HG02678 (cell line): ENCODE results near the gene PLEKHM1.

ENCODE experiments used
- ATAC-seq: cut with Tn5 transposase; IDR thresholded peaks from one replicate; pipeline ENCODE4 v1.9.1; 2021; ENCODE audit warnings: mild to moderate bottlenecking, moderate library complexity; ENCODE audit not compliant: unreplicated experiment

The PLEKHM1 gene

DNA sequence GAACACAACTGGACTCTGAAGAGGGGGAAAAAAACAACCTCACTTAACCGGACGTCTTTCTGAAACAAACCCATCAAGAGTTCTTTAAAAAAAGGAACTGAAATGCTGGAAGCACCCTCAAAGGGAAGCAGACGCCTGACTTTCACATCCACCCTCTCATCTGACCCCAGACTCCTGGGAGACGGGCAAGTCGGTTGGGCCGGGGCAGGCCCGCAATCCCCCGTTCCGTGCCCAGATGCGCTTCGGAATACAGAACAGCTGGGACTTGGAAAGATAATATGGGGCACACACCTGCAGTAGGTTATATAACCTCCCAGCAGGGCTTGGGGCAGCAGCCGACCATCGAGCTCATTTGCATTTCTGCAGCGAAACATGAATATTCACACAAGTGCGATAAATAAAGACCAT, 61.6 kb downstream of the PLEKHM1 start:
- no peak for ATAC-seq

DNA sequence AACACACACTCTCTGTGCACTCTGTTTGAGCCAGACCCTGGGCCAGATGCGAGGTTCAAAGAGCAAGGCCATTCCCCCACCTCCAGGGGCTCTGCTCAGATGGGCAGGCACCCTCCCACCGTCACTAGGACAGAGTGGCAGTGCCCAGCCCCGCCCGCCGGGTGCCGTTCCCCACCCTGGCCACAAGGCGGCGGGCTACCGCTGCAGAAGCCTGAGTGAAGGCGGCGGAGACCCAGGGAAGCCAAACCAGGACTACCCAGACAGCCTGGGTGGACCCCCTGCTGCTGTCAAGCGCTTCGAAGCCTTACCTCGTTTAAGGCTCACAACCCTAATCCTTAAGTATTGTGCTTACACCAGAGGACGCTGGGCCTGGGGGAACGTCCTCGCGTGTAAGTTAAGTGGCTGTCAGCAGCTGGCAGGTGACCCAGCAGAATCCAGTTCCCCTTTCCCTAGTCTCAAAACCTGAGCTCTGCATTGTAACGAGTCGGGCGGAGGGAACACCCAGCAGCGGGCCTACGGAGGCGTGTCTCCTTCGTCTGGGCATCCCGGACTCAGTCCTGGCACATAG, 62.4 kb downstream of the PLEKHM1 start:
- ATAC-seq, result peak; percentile 46

DNA sequence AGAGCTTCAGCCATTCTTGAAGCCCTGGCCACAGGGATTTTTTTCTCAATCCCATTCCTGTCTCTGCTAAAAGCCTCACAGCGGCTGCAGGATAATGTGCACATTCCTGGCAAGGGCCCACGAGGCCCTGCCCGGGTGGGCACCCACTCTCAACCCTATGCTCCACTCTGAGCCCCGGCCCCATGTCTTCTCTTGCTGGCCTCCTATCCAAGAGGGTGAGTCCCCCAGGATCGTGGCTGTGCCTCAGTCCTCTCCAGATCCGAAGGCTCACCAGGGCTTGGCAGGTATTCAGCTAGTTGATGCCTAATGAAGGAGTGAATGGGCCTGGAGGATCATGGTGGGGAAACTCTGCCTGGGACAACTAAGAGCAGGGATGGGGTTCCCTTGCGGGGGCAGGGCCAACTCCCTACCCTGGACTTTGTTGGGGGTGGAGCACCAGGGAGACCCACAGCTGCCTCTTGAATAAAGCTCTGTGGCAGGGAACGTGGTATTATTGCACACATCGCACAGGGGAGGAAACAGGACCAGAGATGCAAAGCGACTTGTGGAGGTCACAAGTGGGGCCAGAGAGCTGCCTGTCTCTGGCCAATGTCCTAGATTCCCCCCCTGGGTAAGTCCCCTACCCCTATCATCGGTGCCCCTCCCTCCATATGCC, 63.2 kb downstream of the PLEKHM1 start:
- ATAC-seq, result no peak

DNA sequence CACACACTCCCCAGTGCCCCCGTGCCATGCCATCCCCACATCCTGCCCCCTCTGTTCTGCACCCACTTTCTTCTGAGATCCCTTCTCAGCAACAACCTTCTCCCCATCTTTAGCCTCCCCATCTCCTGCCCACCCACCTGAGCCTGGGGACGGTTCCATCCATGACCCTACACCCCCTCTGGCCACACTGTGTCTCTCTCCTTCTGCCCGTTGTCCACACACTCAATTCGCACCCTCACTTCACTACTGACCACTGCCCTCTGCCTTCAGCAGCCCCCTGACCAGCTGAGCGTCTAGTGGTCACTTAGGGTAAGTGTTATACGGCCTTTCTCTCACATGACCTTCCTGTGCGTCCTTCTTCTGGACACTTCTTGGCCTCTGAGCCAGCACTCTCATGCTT, 64.0 kb downstream of the PLEKHM1 start:
- ATAC-seq, result no peak

DNA sequence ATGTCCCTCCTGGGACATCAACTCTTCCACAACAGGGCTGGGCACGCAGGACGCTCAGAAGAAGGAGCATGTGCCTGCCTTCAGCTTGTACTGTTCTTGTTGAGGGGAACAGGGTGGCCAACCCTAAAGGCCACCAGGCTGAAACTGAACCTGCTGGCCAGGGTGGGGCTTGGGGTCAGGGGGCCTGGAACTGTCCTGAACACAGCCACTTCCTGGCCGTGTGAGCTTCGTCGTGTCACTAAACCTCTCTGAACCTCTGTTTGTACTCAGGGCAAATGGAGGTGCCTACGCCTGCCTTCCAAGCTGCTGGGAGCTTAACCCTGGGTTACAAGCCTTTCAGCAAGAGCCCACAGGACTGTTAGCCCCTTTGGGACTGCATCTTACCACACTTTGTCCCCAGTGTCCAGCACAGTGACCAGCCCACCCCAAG, 64.5 kb downstream of the PLEKHM1 start:
- ATAC-seq, result no peak

DNA sequence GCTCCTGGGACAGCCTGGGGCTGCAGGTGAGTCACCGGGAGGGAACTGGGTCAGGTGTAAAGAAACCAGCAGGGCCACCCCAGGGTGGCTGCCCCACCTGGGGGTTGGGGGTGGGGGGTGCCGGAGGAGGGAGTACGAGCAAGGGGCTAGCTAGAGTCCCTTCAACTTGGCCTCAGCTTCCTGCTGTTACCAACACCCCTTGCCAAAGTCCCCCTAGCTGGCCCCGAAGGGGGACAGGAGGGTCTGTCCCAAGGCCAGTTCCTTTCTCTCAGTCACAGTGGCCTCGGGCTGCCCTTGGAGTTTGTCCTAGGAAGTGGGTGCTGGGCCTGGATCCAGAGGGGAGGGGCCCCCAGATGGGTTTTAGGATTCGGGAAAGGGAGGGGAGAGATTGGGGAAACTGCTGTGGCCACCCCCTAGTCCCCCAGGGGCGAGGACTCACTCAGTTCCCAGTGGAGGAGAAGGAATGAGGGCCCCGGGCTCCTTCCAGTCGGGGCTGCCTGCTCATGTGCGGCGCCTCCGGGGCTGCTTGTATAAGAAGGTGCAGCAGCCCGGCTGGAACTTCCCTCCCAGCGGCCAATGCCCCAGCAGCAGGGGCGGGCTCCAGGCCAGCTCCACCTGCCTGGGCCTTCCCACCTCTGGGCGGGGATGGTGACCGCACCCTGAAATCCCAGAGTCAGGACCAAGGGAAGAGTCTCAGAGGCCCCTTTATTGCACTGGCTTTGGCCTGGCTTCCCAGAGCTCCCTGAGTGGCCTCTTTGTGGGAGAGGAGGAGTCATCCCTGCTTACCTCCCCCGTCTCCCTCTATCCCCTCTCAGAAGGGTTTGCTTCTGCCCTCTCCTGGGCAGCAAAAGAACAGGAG, 65.2 kb downstream of the PLEKHM1 start:
- ATAC-seq, result no peak

DNA sequence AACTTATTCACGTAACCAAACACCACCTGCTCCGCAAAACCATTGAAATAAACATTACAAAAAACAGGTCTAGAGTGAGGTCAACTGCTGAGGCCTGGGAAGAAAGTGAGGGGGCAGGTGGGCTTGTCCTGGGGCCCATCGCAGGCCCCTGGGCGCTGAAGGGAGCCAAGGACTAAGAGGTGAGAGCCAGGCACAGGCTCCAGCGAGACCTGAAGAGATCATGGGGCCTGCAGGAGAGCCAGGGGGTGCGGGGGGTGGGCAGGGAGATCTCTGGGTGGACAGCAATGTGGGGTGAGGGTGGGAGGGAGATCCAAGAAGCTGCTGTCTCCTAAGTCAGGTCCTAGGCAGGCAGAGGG, 65.8 kb downstream of the PLEKHM1 start:
- no peak for ATAC-seq

DNA sequence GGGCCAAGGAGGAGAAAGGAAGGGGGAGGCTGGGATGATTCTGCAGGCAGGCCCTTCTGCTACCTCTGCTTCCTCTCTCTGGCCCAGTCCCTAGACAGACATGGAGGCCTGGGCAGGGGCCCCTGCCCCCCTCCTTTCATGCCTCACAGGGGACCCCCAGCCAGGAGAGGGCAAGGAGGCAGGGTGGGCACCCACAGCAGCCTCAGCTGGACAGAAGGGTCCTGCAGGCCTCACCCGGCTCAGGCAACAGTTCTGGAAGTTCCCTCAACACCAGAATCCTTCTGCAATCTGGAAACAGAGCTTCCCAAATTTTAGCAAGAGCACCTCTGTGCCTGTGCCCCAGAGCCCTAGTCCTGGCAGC, 66.6 kb downstream of the PLEKHM1 start:
- no peak for ATAC-seq

DNA sequence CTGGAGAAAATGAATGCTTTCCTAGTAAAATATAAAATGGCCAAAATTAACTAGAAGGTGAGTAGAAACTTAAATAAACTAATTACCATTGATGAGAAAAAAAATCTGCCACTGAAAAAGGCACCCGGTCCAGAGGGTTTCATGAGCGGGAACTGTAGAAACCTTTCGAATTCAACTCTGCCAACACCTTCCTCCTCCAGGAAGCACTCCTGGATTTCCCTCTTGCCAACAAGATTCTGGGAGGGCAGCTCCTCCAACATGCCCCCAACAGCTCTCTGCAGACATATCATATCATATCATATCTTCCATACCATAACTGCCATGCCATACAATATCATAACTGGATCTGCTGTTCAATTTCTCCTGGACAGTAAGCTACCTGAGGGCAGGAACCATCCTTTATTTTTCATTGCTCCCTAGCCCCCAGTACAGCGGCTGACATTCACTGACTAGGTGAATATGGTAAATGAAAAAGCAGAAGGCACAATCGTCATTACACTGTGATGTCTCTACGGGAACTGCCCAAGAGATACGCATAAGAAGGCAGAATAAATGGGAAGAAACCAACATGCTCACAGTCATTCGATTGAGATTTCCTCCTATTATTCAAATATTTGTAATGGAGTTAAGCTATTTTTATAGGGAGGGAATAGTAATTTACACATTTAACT, 67.1 kb downstream of the PLEKHM1 start:
- no peak for ATAC-seq

DNA sequence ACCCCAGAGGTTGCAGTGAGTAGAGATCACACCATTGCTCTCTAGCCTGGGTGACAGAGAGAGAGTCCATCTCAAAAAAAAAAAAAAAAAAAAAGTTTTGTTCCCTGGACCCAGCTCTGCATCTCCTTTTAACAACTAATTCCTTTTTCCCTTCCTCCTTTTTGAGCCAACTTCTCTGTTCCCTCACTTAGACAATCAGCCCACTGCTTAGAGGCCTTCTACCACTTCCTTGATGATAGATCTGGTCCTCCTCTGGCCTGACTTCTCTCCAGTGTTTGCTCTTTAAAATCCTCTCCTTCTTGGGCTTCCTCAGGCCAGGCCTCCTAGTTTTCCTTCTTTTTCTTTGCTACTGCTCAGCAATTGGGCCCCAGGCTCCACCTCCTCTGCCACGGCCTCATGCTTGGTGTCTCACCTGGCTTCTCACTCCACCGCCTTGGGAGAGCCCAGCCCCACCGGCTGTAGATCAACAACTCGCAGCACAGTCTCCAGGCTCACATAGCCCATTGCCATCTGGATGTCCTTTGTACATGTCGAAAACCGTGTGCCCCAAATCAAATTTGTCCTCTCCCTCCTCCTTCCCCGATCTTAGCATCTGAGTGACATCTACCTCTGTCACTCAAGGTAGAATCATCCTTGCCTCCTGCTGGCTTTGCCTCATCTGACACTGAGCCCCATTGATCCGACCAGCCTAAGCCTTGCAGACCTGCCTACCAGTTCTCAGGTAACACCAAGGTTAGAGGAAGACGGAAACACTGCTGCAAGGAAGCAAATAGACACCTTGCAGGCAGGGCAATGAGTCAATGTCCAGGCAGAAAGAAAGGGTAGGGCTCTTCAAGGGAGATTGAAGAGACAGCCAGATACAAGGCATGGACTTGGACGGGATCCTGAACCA, 75.3 kb downstream of the PLEKHM1 start:
- no peak for ATAC-seq

DNA sequence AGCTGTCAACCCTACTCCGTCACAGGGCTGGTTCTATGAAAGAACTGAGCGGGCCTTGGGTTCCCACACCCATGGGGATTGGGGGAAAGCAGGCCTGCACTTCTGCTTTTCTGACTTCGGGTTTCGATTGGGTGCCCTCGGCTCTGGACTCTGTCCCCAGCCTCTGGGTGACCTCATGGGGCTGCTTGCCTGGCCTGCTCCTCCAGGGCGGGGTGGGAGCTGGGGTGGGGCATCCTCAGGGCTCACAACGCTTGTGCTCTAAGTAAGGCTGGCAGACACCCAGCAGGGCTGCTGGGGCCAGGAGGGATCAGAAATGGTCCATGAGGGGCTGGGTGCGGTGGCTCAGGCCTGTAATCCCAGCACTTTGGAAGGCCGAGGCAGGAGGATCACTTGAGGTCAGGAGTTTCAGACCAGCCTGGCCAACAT, 77.0 kb downstream of the PLEKHM1 start:
- no peak for ATAC-seq

DNA sequence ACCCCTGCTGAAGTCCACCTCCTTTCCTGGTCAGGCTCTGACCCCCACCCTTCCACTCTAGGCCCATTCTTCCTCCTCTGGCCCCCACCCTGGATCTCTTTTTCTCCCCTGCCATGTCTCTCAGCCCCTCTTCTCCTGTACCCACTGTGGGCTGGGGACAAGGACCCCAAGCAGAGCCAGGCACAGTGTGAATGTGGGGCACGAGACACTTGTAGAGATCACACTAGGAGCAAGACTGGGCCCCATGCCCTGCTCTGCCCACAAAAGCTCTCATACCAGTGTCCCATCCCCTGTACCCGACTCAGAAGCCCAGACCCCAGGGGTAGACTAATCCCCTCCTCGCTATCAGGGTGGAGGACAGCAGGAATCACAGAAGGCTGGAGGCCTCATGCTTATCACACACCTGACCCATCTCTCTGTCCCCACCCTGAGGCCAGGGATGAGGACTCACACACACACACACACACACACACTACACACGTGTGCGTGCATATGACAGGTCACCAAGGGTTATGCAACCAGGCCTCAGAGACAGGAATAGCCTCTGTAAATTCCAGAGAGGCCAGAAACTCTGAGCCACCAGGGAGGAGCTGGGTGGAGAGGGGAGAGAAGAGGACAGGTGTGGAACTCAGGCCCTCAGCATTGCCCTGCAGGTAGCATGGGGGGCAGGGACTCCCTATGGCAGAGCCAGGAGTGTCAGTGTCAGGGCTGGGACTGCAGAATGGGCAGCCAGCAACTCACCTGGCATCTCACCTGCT, 79.0 kb downstream of the PLEKHM1 start:
- no peak for ATAC-seq

DNA sequence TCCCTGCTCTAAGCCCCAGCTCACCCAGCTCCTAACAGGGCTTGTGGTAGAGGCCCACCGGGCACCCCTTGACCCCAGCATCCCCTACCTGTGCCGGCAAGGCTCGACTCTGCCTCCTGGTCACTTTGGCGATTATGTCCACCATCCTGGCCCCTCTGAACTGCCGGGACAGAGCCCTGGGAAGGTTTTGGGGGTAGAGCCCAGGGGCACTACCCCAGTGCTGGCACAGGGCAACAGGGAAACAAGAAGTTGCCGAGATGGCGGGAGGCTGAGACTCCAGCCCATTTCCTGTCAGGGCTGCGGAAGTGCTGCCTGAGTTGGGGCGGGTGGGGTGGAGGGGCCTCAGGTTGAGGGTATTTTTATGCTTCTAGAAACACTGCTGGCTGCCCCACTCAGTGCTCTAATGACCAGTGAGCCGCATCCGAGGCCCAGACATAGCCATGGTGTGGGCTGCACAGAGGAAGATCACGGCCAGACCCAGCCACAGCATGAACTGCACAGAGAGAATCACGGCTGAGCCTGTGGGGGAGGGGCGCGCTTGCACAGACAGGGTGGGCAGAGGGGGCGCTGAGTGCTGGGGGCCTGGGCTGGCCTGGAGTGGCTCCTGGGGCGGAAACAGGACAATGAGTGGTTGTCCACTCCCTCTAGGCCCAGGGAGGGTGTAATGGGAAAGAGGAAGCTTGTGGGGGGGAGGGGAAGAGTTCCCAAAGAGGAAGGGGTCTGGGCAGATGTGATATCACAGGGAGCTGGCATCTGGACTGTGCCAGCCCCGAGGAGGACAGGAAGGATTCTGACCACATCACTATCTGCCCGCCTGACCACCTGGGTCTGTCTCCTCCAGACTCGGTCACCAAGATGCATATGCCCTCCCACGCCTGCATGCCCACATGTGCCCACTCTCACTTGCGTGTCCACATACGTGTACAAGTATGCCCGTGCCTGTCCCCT, 80.1 kb downstream of the PLEKHM1 start:
- peak; percentile 50 for ATAC-seq

DNA sequence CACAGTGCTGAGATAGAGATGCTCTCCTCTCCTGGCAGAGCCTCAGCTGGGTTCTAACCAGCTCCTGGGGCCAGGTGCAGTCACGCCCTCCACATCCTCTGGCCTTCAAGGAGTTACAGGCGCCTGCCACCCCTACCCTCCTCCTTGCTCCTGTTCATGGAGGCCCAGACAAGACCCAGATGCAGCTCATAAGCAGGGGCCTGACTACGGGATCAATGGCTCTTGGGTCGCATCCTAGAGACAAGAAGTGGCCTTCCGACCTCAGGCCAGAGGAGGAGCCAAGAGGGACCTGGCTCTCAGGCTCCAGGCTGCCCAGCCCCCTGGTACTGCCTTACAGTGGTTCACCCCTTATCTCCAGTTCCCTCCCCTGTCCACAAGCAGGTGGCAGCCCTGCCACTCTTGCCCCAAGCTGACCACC, 80.9 kb downstream of the PLEKHM1 start:
- peak; percentile 5 for ATAC-seq

DNA sequence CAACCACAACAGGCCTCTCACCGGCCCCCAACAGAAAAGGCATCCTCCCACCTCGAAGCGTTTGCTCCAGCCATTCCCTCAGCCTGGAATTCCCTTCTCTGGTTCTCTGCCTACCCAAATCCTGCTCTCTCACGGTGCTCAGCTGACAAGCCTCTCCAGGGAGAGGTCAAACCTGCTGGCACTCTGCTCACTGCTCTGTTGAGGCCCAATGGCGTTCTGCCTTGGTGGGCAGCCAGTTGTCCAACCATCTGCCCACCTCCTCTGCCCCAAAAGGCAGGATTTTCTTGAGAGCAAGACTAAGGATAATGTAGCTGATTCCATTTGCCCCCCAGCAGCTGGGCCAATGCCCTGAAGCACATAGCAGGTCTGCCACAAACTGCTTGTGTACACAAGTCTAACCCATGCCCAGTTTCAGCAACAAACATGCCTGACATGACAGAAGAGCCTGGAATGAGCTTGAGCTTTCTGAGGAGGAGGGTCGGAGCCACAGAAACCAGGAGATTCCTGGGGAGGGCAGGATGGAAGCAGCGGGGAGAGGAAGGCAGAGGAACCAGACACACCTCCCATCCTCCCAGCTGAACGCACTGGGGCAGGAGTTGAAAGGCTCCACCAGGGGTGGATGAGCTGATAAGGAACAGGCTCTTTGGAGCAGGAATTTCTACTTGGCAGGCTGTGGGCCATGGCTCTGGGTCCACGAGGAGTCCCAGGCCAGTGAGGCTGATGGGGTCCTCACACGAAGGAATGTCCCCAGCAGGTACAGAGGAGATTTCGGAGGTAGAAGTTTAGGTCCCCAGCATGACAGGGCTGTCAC, 81.7 kb downstream of the PLEKHM1 start:
- no peak for ATAC-seq

DNA sequence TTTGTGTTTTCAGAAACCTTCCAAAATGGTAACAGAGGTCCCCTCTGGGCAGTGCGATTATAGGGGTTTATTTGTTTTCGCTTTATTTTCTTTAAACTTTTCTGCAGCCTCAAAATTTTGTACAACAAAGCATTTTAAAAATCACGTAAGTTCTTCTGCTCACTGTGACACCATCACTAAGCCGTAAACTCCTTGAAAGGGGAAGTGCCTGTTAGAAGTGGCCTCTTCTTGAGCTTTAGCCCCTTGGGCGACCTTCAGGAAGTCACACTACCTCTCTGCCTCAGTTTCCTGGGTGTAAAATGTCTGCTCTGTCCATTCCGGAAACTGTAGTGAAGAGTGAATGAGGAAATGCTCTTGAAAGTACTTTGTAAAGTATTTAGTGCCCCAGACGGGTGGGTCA, 84.4 kb downstream of the PLEKHM1 start:
- ATAC-seq, result no peak

DNA sequence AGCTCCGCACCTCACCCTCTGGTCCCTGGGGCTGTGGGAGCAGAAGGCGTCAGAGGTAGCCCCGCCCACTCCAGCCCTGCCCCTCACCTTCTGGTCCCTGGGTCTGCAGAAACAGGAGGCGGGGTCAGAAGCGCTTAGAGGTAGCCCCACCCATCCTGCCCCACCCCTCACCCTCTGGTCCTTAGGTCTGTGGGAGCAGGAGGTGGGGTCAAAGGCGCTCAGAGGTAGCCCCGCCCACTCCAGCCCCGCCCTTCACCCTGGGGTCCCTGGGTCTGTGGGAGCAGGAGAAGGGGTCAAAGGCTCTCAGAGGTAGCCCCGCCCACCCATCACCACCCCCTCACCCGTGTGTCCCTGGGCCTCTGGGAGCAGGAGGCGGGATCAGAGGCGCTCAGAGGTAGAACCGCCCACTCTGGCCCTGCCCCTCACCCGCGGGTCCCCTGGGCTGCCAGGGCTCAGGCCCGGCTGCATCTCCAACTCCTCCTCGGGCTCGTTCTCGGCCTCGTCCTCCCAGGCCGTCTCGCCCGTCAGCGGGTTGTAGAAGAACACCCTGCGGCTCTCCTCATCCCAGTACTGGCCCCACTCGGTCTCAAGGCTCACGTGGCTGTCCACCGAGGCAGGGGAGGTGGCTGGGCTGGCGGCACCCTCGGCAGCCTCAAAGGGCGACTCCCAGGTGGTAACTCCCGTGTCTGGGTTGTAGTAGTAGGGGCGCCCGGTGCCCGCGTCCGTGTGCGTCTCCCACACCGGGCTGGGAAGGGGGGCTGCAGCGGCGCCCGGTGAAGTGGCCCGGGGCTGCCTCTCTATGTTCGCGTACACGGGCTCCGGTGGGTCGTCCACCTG, 85.1 kb downstream of the PLEKHM1 start:
- no peak for ATAC-seq
